GM19467 (cell line): ENCODE data around the gene RASSF10.

ENCODE experiments used
- ATAC-seq: cut with Tn5 transposase; IDR thresholded peaks from one replicate; pipeline ENCODE4 v1.9.1; 2021; ENCODE audit warnings: mild to moderate bottlenecking, moderate library complexity; ENCODE audit not compliant: unreplicated experiment

The RASSF10 gene

DNA sequence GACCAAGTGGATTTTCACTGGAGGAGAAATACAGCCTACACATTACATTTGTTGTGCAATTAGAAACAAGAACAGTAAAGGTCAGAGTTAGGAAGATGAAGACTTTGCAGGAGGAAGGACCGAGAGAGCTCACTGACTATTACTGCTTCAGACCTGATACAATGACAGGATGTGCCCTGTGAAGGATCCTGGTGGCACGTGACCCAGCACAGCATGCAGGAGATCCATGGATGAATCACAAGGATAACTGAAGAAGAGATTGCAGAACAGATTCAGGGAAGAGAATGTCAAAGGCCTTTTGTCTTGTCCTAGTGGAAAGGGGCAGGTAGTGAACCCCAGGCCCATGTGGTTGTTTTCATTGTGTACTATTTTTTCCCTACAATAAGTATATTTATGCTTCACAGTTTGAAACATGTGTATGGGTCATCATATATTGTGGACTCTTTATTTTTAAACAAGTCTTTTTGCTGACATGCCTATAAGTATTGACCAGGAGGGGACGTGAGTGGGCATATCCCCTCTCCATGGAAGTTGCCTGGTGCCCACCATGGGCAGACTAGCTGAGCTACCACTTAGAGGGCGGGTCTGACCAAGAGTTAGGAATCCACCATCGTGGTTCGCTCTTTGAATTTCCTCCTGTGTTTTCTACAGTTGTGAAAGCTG, 44.3 kb downstream of the RASSF10 start:
- ATAC-seq = no peak

- no peak for ATAC-seq
These were observed 45.2 kb downstream of the RASSF10 start for GRCh38 chr11:13054278-13054677.

- ATAC-seq = no peak
These were observed 46.1 kb downstream of the RASSF10 start for GRCh38 chr11:13055200-13055599.

GRCh38 chr11:13061294-13061990, 52.3 kb downstream of the RASSF10 start:
- ATAC-seq = no peak
